Fibroblast of lung (primary cell): ENCODE results near the gene CTDP1. TPM values are rescaled to one million over a fixed set of nuclear protein-coding genes. Genes with fewer than 3 reads are reported as not detected.

Experiments
- DNase-seq, 2 donors: peaks; one replicate each; pipeline versions ENCODE4 v3.0.0 to v3.0.0-alpha.2; 2010; ENCODE audit warnings: low read depth in 2 of 2
- H2AFZ ChIP-seq: 2 replicates; pipeline ENCODE4 v1.5.1; 2012; ENCODE audit warnings: low read length, control low read depth, inconsistent platforms
- H3K27ac ChIP-seq: 2 replicates; pipeline ENCODE4 v1.5.1; 2011; ENCODE audit warnings: low read length, control low read depth; ENCODE audit not compliant: insufficient read depth
- H3K27me3 ChIP-seq: 2 replicates; pipeline ENCODE4 v1.5.1; 2011; ENCODE audit warnings: mild to moderate bottlenecking, low read length; ENCODE audit not compliant: control insufficient read depth, insufficient read depth
- H3K36me3 ChIP-seq: 2 replicates; pipeline ENCODE4 v1.5.1; 2011; ENCODE audit warnings: low read length; ENCODE audit not compliant: control insufficient read depth, insufficient read depth
- H3K4me1 ChIP-seq: 2 replicates; pipeline ENCODE4 v1.5.1; 2011; ENCODE audit warnings: low read length; ENCODE audit not compliant: control insufficient read depth, insufficient read depth; ENCODE audit errors: extremely low read depth
- H3K4me2 ChIP-seq: 2 replicates; pipeline ENCODE4 v1.5.1; 2011; ENCODE audit warnings: low read length, control low read depth; ENCODE audit not compliant: insufficient read depth; ENCODE audit errors: extremely low read depth
- H3K4me3 ChIP-seq, 4 experiments: fragments of 200-600 bp in 1 of 4; sonication (generic) in 1 of 4; replicated peaks in 1 of 4; 2 replicates each; pipeline ENCODE4 v1.5.1; 2011 to 2016; ENCODE audit warnings: low read length in 4 of 4, low read depth in 3 of 4, mild to moderate bottlenecking in 3 of 4, control low read depth in 2 of 4, inconsistent platforms in 1 of 4, mixed read lengths in 1 of 4; ENCODE audit not compliant: insufficient read depth in 1 of 4; ENCODE audit errors: control extremely low read depth in 1 of 4
- H3K79me2 ChIP-seq: 2 replicates; pipeline ENCODE4 v1.5.1; 2012; ENCODE audit warnings: mild to moderate bottlenecking, low read length, inconsistent platforms; ENCODE audit not compliant: control insufficient read depth, insufficient read depth
- H3K9ac ChIP-seq: 2 replicates; pipeline ENCODE4 v1.5.1; 2011; ENCODE audit warnings: mild to moderate bottlenecking, low read length, control low read depth; ENCODE audit not compliant: insufficient read depth
- H3K9me3 ChIP-seq: 2 replicates; pipeline ENCODE4 v1.5.1; 2012; ENCODE audit warnings: low read depth, low read length; ENCODE audit not compliant: control insufficient read depth, insufficient read depth
- H4K20me1 ChIP-seq: 2 replicates; pipeline ENCODE4 v1.5.1; 2011; ENCODE audit warnings: low read length; ENCODE audit not compliant: control insufficient read depth, insufficient read depth; ENCODE audit errors: extremely low read depth
- CTCF ChIP-seq, 2 donors: IDR thresholded peaks in 1 of 2; conservative IDR thresholded peaks in 1 of 2; 1 replicate in 1 of 2; 2 replicates in 1 of 2; pipeline ENCODE4 v1.5.1; 2011 to 2012; ENCODE audit warnings: low read length in 2 of 2, control low read depth in 1 of 2, inconsistent platforms in 1 of 2, low read depth in 1 of 2, mild to moderate bottlenecking in 1 of 2
- EZH2 ChIP-seq: IDR thresholded peaks from 2 replicates; pipeline ENCODE4 v1.5.1; 2012; ENCODE audit warnings: low read length, control low read depth, mild to moderate bottlenecking; ENCODE audit errors: missing control alignments
- polyA plus RNA-seq, 2 donors: library from polyadenylated mRNA; depleted of rRNA in 1 of 2; stranded (reverse) in 1 of 2; unstranded in 1 of 2; fragments of >200 nt; gene quantifications; 2 replicates each; pipeline ENCODE4 v1.2.1, GENCODE V29; 2011 to 2012; ENCODE audit warnings: missing spikeins in 1 of 2
- total RNA-seq: library from RNA; depleted of rRNA; stranded (reverse); fragments of >200 nt; gene quantifications from 2 replicates; pipeline ENCODE4 v1.2.1, GENCODE V29; 2014

CTDP1 gene
- total and polyA plus RNA-seq, 2 donors (not counting 1 experiment from before 2014, with no cell fraction given): 6.4 to 24.8 TPM

GRCh38 chr18:79802298-79802697, 122.7 kb downstream of the CTDP1 start:
- Histone ChIP-seq H3K27me3 (peaks cover 22% of the 10 kb centered on the region), H3K36me3 (no peaks in the 10 kb centered on the region), H3K4me3 (no peak overlapping the region), H3K9ac (no peak overlapping the region), H3K9me3 (no peaks in the 10 kb centered on the region), H2AFZ (no peak overlapping the region), H3K4me2 (no peak overlapping the region), H3K27ac (no peak overlapping the region), H3K79me2 (no peaks in the 10 kb centered on the region), H4K20me1 (no peaks in the 10 kb centered on the region), H3K4me1 (peaks cover 5% of the 10 kb centered on the region)
- TF ChIP-seq CTCF (conservative IDR thresholded peaks at IDR 0.05 in 1 of 2, IDR thresholded peaks at IDR 0.05 in 1 of 2; ENCODE audit: low read depth in 1 of 2, low read length in 2 of 2): no peak
- TF ChIP-seq EZH2: no peak
- DNase-seq: no peak

GRCh38 chr18:79803611-79804051, 124.0 kb downstream of the CTDP1 start:
- DNase-seq: no peak
- Histone ChIP-seq H3K27ac (no peak overlapping the region), H3K79me2 (no peaks in the 10 kb centered on the region), H2AFZ (no peak overlapping the region), H3K36me3 (no peaks in the 10 kb centered on the region), H3K9ac (no peak overlapping the region), H3K27me3 (peaks cover 14% of the 10 kb centered on the region), H3K4me1 (peaks cover 2% of the 10 kb centered on the region), H3K9me3 (no peaks in the 10 kb centered on the region), H3K4me3 (no peak overlapping the region), H4K20me1 (no peaks in the 10 kb centered on the region), H3K4me2 (no peak overlapping the region)
- TF ChIP-seq EZH2: no peak

Other genes with a start within 250 kb of the CTDP1 start
- 6.4 and 10.1 TPM in 2 replicates for gene KCNG2, start 118.1 kb downstream of the CTDP1 start, total RNA-seq
- gene KCNG2, start 118.1 kb downstream of the CTDP1 start, polyA plus RNA-seq: 0.42 and 0.53 TPM in 2 replicates